GM21390 (cell line): ENCODE results near the gene ZDHHC8.

Experiments
- ATAC-seq: cut with Tn5 transposase; IDR thresholded peaks from one replicate; pipeline ENCODE4 v1.9.1; 2021; ENCODE audit not compliant: unreplicated experiment

ZDHHC8 gene

DNA sequence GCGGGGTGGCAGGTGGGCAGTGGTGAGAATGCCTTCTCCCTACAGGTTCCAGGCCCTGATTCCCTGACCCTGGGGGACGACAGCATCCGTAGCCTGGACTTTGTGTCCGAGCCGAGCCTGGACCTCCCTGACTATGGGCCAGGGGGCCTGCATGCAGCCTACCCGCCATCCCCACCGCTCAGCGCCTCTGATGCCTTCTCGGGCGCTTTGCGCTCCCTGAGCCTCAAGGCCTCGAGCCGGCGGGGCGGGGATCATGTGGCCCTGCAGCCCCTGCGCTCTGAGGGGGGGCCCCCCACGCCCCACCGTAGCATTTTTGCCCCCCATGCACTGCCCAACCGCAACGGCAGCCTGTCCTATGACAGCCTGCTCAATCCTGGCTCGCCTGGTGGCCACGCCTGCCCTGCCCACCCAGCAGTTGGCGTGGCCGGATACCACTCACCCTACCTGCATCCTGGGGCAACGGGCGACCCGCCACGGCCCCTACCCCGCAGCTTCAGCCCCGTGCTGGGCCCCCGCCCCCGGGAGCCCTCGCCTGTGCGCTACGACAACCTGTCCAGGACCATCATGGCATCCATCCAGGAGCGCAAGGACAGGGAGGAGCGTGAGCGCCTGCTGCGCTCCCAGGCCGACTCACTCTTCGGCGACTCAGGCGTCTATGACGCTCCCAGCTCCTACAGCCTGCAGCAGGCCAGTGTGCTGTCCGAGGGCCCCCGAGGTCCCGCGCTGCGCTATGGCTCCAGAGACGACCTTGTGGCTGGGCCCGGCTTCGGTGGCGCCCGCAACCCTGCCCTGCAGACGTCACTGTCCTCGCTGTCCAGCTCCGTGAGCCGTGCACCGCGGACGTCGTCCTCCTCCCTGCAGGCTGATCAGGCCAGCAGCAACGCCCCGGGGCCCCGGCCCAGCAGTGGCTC is 11.4 kb downstream of the ZDHHC8 start:
- ATAC-seq: no peak

DNA sequence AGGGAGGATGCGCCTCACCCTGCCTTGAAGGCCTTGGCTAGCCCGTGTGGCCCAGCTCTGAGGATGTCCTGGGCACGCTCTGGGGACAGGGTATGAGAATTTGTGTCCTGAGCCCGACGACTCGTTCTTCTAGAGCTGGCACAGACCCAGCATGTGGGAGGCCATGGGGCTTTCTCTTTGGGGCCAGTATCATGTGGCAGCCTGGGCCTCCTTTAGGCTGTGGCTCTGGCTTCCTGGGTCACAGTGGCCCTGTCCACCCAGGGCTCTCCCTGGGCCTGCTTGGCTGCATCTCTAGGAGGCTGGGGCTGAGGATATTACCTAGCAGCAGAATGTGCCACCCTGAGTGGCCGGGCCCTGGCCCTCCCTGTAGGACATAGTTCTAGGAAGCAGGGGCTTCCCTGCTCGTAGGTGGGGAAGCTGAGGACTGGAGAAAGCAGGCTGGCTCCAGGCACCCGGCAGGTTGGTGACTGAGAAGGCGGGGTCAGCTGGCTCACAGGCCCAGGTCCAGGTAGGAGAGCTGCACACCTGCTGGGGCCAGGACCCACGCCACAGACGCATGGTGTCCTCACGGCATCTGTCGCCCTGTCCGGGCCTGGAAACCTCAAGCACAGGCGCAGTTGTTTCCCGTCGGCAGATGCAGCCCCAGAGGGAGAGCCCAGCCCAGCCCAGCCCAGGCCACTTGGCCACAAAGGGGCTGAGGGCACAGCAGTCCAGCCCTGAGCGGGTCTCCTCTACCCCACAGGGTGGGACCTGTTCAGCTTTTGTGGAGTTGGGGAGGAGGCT is 12.5 kb downstream of the ZDHHC8 start:
- no peak for ATAC-seq

DNA sequence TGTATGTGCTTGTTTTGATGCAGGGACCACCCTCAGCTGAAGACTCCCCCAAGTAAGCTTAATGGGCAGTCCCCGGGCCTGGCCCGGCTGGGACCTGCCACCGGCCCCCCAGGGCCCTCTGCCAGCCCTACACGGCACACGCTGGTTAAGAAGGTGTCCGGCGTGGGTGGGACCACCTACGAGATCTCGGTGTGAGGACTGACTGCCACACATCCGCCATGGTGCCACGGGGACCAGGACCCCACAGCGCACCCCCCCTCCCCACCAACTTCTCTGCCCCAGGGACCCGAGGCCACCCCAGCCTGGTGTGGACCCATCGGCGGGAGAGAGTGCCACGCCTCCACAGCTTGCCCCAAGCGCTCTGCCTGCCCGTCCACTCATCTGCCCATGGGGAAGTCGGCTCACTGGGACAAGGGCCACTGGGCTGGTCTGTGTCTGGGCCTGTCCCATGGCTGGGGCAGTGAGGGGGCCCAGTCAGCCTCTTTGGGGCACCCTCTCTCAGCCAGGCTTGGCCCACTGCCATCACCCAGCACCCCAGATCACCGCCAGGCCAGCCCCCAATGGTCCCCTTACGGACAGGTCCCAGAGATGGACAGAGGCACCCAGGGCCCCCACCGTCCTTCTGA is 13.7 kb downstream of the ZDHHC8 start:
- ATAC-seq: no peak

DNA sequence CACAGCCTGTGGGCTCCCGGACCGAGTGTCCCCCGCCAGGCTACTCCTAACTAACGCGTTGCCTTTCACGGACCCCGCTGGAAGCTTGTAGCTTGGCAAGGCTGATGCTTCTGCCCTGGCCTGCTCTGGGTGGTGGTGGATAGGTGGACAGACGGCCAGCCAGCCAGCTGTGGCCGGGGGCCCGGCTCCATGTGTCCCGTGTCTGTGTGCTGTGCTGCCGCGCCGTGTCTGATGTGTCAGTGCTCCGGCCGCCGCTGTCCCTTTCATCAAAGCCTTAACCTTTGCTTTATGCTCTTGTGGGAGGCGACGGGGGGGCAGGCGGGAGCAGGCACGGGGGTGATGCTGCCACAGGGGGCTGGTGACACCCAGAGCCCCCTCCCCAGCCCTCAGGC is 14.2 kb downstream of the ZDHHC8 start:
- ATAC-seq: no peak

DNA sequence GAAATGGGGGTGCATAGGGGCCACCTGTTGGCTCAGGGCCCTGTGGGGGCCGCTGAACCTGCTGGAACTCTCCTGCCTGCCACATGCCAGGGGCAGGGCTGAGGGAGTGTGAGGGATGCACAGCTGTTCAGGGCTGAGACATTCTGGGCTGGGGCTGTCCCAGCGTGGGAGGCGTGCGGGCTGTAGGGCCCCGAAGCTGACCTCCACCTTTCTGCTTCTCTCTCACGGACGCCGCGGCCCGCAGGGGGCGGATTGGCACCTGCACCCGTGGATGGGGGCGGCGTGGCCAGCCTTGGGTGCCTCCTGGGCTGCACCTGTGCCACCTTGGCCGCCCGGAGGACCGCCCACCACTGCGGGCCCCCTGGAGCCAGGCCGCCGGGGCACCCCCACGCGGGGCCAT is 15.2 kb downstream of the ZDHHC8 start:
- ATAC-seq: no peak

DNA sequence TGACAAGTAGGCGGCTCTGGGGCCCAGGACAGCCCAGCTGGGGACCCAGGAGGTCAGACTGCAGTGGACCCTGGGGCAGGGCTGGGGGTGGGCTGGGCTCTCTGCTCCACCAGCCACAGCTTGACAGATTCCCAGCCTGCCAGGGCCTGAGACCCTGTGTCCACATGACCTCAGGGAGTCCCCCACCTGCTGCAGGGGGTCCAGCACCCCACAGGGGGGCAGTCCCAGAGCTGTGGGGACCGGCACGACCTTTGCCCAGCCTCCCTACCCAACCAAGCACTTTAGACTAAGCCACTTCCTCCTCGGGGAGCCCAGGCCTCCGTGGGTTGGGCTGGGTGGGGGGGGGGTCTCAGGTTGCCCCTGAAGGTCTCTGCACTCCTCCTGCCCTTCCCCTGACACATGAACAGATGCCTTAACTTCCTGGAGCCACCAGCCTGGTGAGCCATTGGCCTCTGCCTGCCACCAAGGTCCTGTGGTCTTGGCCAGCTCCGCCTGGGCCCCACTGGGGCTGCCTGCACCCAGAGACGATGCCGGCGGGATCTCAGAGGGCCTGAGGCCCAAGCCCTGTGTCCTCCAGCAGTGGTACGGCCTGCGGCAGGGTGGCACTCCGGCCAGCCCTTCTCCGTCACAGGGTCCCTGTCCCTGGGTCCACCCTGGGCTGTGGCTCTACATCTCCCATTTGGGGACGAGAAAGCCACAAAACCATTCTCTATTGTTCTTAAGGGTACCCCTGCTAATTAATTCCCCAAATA is 15.8 kb downstream of the ZDHHC8 start:
- ATAC-seq: no peak

DNA sequence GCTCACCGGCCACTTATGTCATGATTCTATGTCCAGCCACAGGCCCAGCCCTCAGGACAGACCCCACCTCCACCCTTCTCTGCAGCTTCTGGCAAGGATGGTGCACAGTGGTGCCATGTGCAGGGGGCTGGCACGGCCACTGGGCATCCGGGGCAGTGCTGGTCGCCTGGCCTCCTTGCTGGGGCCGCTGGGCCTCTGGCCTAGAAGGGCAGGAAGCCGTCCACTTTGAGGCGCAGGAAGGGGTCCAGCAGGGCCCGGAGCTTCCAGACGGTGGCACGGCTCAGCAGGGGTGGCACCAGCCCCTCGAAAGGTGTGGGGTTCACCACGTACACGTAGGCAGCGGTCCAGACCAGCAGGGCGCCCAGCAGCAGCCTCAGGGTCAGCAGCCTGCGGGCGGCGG is 16.8 kb downstream of the ZDHHC8 start:
- no peak for ATAC-seq

DNA sequence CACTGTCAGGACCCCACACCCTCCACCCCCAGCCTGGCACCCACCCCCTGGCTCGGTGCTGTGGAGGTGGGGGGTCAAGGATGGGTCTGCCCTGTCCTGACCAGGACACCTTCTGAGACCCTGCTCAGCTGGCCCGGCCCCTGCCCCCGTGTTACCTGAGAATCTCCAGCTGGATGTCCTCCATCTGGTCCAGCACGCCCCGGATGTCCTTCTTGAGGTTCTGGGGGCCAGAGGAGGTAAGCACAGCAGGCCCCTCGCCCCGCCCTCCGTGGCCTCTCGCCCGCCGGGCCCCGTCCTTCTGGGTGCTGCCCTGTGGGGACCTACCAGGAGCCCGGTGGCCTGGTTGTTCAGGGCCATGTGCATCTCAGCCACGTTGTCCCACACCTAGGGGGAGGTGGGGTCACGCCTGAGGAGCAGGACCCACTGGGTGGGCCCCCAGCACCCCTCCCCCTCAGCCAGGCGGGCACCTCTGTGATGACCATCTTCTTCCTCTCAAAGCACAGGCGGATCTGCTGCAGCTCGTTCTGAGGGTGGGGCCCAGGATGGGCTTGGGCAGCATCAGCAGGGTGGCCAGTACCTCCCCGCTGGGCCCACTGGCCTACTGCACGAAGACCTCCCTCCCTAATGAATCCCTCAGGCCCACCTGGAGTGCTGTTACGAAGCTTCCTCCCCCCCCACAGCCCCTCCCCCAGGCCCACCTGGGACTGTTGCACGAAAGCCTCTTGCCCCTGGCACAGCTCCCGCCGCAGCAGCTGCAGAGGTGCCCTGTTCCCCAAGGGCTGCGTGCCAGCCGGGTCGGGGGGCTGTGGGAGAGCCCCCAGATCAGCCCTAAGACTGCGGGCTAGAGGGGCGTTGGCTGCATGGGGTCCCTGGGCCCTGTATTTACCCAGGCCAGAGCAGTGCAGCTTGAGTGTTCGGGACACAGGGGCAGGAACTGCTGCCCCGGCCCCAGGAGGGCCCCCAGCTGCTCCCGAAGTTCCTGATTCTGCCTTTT is 17.9 kb downstream of the ZDHHC8 start:
- no peak for ATAC-seq

DNA sequence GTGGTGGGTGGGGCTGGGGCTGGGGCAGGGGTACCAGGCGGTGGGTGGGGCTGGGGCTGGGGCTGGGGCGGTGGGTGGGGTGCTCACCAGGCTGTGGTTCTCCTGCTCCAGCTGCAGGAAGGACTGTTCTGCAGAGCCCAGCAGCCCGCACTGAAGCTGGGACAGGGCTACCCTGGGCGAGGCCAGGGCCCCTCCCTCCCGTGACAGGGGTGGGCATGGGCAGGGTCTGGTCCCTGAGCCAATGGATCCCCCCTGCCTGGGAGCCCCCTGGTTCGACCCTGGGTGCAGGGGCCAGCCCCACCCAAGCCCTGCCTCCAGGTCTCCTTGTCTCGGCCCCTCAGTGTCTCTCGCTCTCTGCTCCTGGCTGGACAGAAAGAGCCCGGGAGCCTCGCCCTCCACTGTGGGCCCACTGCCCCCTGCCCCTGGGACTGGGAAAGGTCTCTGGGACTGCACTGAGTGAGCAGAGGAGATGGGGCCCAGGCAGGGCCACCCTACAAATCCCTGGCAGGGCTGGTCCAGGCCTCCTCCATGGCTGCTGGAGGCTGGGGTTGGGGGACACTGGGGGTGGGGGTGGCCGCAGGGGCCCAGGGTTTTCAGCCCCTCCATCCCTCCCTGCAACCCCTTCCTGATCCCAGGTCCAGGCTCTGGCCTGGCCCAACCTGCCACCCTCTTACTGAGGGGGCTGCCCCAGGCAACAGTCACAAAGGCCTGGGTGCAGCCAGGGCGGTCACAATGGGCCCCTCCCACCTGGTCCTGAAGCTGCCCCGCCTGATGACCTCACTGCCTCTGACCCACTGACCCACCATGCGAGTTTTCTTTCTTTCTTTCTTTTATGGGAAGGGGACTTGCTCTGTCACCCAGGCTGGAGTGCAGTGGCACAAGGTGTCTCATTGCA is 19.0 kb downstream of the ZDHHC8 start, which contains the start of gene CCDC188:
Gene CCDC188, minus strand, starts transcription at position 675 of the 895 bp plus-strand sequence. Its CDS starts 69 bp downstream, at position 606.
- ATAC-seq: no peak

DNA sequence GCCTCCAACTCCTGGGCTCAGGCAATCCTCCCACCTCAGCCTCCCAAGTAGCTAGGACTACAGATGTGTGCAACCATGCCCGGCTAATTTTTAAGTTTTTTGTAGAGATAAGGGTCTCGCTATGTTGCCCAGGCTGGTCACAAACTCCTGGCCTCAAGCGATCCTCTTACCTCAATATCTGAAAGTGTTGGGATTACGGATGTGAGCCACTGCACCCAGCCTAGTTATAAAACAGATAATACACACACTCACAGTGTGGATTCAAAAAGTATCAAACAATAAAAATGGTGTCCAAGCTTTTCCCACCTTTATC is 19.6 kb downstream of the ZDHHC8 start:
- ATAC-seq: no peak

DNA sequence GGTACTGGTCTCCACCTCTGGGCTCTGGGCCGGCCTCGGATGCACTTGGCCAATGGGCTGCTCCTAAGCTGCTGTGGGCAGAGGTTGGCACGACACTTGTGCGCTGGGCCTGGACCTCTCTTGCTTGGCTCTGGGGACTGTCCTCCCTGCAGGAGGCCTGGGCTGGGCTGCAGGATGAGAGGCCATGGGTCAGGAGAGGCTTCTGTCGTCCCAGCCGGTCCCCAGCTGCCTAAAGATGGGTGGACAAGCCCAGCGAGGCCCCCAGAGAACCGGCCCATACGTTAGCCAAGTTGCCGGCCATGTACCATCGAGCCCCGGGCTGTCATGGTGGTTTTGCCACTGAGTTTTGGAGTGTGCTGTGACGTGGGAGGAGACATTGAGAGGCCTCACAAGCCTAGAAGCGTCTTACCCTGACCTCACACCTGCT is 20.9 kb downstream of the ZDHHC8 start:
- ATAC-seq: no peak

DNA sequence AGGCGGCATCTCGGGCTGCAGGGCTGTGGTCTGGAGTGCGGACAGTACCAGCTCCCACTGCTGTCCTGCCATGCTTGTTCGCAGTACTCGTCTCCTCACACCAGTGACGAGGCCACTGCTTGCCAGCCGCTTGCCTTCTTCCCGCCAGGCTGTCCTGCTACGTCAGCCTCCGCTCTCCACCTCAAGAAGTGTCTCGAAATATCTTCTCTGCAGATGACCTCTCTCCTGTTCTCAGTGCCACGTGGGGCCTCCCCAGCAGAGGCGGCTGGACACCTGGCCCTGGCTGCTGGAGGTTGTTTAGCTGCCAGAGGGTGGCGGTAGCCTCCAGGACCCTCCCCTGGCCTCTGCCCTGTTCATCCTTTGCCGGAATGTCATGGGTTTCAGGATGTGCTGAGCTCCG is 22.3 kb downstream of the ZDHHC8 start:
- ATAC-seq: no peak

DNA sequence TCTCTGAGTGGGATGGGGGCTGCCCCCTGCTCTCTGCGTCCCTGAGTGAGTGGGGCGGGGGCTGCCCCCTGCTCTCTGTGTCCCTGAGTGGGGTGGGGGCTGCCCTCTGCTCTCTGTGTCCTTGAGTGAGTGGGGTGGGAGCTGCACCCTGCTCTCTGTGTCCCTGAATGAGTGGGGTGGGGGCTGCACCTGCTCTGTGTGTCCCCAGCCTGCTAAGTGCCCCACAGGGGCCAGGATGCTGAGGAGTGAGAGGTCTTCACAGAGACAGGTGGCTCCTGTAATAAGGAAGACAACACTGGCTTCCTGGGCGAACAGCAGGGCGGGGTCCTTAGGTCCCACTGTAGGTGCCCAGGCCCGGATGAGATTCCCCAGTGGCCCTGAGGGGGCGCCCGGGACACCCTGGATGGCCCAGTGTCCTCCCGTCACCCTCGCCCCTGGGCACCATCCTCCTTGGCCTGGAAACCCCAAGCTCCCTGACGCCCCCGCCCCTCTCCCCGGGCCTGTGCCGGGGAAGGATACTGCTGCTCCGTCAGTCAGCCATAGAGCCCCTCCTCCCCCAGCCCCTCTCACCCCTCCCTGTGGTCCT is 23.1 kb downstream of the ZDHHC8 start:
- no peak for ATAC-seq

DNA sequence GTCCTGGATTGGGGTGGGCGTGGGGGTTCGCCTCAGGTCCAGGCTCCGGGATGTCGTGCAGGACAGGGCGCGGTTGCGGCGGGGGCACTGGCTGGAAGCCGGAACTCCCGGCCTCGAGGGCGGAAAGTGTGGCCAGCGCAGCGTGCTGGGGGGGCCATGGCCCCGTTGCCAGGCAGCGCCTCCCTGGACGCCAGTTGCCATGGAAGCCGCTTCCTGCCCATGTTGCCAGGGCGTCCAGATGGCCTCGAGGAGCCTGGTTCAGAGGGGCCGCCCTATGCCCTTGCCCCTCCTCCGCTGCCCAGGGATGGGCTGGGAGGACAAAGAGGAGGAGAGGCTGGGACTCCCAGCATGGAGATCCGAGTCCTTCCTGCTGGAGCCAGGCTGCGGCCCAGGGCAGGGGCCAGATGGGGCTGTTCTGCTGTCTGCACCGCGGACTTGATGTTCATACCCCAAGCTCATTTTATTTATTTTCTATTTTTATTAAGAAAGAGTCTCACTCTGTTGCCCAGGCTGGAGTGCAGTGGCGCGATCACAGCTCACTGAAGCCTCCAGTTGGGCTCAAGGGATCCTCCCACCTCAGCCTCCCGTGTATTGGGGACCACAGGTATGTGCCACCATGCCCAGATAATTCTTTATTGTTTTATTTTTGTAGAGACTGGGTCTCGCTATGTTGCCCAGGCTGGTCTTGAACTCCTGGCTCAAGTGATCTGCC is 23.9 kb downstream of the ZDHHC8 start:
- ATAC-seq: no peak

DNA sequence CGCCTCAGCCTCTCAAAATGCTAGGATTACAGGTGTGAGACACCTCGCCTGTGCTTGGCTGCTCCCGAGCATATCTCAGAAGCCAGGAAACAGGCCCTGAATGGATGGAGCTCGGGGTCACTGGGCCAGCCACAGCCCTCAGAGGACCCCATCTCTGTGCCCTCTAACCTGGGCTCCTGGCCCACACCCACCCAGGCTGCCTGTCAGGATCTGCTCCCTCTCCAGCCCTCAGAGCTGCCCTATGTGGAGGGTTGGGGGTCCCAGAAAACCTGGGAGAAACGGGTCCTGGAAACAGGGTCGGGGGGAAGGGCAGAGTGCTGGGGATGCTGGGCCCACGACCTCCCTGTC is 24.4 kb downstream of the ZDHHC8 start:
- no peak for ATAC-seq

DNA sequence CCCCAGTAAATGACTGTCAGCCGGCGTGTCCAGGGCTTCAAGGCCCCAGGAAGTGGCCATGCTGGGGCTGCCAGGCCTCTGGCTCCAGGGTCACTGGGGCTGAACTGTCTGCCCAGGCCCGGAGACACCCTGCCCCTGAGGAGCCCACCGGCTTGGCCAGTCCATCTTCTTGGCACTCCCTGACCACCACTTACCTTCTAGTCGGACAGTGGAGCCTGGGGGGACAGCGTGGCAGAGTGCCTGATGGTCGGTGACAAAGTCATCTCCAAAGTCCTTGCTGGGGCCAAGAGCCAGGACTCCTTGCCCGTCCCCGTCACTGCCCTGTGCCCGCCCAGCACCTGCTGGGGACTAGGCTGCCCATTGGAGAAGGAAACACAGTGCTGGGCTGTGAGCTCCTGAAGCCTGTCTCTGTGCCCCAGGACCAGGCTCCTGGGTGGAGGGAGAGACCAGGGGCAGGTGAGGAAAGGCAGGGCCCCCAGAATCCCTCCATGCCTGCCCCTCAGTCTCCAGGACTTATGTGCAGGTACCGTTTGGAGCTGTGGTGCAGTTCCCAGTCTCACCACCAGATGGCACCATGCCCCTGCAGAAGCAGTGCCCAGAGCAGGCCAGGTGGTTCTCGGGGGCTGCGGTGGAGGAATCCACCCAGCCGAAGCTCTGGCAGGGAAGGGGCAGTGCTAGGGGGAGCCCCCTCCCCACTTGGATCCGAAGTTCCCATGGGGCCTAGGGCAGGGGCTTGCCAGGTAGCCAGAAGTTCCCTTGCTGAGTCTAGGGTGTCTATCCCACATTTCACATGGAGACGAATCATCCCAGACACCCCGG is 25.2 kb downstream of the ZDHHC8 start:
- ATAC-seq: no peak
